ENCODE measurements around the gene TMEM63A.
"Not testable (repeated sequence)": the region's sequence is repeated elsewhere in the genome, so short reads cannot be mapped to it uniquely, and the experiment has no call there.

Gene TMEM63A

DNA sequence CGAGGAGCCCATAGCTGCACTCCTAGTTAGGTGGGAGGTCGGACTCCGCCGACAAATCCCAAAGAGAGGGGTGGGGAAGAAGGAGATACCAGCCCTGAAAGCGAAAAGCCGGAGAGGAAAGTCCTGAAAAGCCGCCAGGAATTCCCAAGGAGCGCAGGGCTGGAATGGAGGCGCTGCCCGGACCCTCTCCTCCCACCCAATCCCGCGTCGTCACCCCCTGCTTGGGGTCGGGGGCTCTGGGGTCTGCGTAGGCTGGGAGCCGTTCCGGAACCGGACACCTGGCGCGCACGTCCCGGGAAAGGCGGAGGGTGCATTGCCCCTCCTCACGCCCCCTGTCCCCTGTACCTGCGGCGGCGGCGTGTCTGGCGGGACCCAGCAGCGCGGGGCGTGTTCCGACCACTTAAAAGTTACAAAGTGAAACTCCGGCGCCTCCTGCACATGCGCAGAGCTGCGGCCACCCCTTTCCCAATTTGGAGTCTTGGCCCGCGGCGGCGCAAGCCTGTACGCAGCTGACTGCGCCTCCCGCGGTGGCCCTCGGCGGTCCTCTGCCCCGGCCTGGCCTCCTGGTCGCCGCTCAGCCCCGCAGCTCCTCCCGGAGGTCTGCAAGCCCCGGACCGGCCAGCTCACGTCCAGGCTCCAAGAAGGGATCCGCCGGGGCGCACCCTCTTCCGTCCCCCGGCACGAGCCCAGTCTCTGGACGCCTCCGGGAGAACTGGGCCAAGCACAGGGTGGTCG, at the start of gene TMEM63A:
TSS of gene TMEM63A (minus strand) at position 422 of the 735 bp plus-strand sequence. CDS start 4,800 bp downstream, outside the sequence.
- DNase-seq (ENCODE audit: extremely low read depth, insufficient read length) = peak; percentile 87
- Histone ChIP-seq H3K36me3 (ENCODE audit: control insufficient read depth, insufficient read depth, low read length) (peaks cover 1% of the 10 kb centered on the region), H3K4me3 (replicated peaks; ENCODE audit: low read depth, low read length) (peak within 1 kb of the TSS; percentile 77), H3K27me3 (replicated peaks; ENCODE audit: control insufficient read depth, insufficient read depth, low read length) (no peaks in the 10 kb centered on the region)
- TF ChIP-seq, protein P1, sequence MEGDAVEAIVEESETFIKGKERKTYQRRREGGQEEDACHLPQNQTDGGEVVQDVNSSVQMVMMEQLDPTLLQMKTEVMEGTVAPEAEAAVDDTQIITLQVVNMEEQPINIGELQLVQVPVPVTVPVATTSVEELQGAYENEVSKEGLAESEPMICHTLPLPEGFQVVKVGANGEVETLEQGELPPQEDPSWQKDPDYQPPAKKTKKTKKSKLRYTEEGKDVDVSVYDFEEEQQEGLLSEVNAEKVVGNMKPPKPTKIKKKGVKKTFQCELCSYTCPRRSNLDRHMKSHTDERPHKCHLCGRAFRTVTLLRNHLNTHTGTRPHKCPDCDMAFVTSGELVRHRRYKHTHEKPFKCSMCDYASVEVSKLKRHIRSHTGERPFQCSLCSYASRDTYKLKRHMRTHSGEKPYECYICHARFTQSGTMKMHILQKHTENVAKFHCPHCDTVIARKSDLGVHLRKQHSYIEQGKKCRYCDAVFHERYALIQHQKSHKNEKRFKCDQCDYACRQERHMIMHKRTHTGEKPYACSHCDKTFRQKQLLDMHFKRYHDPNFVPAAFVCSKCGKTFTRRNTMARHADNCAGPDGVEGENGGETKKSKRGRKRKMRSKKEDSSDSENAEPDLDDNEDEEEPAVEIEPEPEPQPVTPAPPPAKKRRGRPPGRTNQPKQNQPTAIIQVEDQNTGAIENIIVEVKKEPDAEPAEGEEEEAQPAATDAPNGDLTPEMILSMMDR (IDR thresholded peaks at IDR 0.05; ENCODE audit: insufficient read depth, low read length, poor library complexity, severe bottlenecking) = peak; percentile 47

DNA sequence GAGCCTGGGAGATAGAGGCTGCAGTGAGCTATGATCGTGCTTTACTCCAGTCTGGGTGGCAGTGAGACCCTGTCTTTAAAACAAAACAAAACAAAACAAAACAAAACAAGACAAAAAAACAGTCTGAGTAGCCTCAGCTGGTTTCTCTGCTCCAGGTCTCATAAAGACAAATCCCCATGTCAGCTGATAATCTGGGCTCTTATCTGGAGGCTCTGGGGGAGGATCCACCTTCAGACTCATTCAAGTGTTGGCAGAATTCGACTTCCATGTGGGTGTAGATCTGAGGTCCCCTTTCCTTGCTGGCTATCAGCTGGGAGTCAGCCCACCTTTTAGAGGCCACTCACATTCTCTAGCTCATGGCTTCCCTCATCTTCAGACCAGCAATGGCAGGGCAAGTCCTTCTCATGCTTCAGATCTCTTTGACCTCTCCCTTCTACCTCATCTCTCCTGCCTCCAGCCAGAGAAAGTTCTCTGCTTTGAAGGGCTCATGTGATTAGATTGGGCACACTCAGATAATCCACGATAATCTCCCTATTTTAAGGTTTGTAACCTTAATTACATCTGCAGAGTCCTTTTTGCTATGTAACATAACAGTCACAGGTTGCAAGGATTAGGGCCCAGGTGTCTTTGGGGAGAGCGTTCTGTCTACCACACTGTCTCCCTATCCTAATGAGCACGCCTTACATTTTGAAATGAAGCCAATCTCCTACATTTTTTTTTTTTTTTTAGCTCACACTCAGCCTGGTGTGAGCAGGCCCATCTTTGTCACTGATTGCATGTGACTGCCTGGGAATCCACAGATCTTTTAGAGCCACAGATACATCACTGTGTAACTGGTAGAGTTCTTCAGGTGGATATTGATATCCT, 49.3 kb upstream of the TMEM63A start:
- H3K36me3 ChIP-seq (ENCODE audit: control insufficient read depth, insufficient read depth, low read length) = no peaks in the 10 kb centered on the region
- H3K4me3 ChIP-seq (replicated peaks; ENCODE audit: low read depth, low read length) = no peak overlapping the region
- TF ChIP-seq, protein P1 (IDR thresholded peaks at IDR 0.05; ENCODE audit: insufficient read depth, low read length, poor library complexity, severe bottlenecking) = no peak
- H3K27me3 ChIP-seq (replicated peaks; ENCODE audit: control insufficient read depth, insufficient read depth, low read length) = no peaks in the 10 kb centered on the region
- no peak for DNase-seq (ENCODE audit: extremely low read depth, insufficient read length)

DNA sequence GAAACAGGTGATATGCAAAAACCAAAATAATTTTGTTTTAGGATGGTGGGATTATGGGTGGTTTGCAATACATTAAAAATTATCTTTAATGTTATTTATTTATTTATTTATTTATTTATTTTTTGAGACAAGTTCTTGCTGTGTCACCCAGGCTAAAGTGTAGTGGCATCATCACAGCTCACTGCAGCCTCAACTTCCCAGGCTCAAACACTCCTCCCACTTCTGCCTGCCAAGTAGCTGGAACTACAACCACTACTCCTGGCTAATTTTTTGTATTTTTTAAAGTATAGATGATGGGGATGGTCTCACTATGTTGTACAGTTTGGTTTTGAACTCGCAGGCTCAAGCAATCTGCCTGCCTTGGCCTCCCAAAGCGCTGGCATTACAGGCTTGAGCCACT, 48.4 kb upstream of the TMEM63A start:
- no peaks in the 10 kb centered on the region for H3K36me3 ChIP-seq (ENCODE audit: control insufficient read depth, insufficient read depth, low read length)
- DNase-seq (ENCODE audit: extremely low read depth, insufficient read length) = no peak
- TF ChIP-seq, protein P1 (IDR thresholded peaks at IDR 0.05; ENCODE audit: insufficient read depth, low read length, poor library complexity, severe bottlenecking) = no peak
- no peaks in the 10 kb centered on the region for H3K27me3 ChIP-seq (replicated peaks; ENCODE audit: control insufficient read depth, insufficient read depth, low read length)
- H3K4me3 ChIP-seq (replicated peaks; ENCODE audit: low read depth, low read length) = no peak overlapping the region

DNA sequence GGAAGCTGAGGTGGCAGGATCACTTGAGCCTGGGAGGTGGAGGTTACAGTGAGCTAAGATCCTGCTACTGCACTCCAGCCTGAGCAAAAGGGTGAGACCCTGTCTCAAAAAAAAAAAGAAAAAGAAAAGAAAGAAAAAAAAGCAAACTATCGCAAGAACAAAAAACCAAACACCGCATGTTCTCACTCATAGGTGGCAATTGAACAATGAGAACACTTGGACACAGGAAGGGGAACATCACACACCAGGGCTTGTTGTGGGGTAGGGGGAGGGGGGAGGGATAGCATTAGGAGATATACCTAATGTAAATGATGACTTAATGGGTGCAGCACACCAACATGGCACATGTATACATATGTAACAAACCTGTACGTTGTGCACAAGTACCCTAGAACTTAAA, 47.3 kb upstream of the TMEM63A start:
- H3K27me3 ChIP-seq (replicated peaks; ENCODE audit: control insufficient read depth, insufficient read depth, low read length); DNase-seq (ENCODE audit: extremely low read depth, insufficient read length); H3K4me3 ChIP-seq (replicated peaks; ENCODE audit: low read depth, low read length); H3K36me3 ChIP-seq (ENCODE audit: control insufficient read depth, insufficient read depth, low read length): not testable (repeated sequence)

DNA sequence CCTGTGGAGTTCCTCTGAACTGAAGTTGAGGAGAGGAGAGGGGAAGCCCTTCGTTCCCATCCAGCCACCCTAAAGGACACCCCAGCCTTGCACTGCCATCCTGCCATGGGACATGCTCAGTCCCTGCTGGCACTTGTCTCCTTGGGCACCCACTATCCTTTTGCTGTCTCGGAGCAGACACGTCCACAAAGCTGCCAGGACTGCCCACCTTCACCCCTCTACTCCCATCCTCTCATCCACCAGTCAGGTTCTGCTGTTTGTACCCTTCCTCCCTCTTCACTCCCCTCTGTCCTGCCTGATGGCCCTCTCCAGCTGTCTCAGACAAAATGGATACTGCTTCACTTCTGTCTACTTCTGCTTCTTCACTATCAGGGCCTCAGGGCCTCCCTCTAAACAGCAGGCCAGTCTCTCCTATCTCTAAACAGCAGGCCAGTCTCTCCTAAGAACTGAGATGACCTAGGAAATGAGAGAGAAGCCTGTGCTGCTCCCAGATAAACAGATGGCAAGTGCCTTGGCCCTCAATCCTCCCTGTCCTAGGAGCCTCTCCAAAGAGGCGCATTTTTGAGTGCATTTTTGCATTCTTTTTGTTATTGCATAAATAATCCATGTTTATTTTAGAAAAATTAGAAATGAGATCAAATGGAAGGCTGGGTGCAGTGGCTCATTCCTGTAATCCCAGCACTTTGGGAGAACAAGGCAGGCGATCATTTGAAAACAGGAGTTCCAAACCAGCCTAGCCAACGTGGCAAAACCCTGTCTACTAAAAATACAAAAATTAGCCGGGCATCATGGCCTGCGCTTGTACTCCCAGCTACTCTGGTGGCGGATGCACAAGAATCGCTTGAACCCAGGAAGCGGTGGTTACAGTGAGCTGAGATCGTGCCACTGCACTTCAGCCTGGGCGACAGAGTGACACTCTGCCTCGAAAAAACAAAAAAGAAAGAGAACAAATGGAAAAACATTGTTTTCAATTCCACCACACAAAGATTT, 46.3 kb upstream of the TMEM63A start:
- no peak for DNase-seq (ENCODE audit: extremely low read depth, insufficient read length)
- H3K4me3 ChIP-seq (replicated peaks; ENCODE audit: low read depth, low read length) = no peak overlapping the region

More for the DNA sequence above, 46.3 kb upstream of the TMEM63A start:
- TF ChIP-seq, protein P1 (IDR thresholded peaks at IDR 0.05; ENCODE audit: insufficient read depth, low read length, poor library complexity, severe bottlenecking) = no peak
- Histone ChIP-seq H3K27me3 (replicated peaks; ENCODE audit: control insufficient read depth, insufficient read depth, low read length) (no peaks in the 10 kb centered on the region), H3K36me3 (ENCODE audit: control insufficient read depth, insufficient read depth, low read length) (no peaks in the 10 kb centered on the region)

Measured in GM06990 (cell line).